WTC11 (cell line): ENCODE measurements around the gene NCKAP5. TPM values are rescaled to one million over a fixed set of nuclear protein-coding genes. Genes with fewer than 3 reads are reported as not detected.

Experiments
- ATAC-seq: fragments of 200-7000 bp; cut with Tn5 transposase; 2 replicates; pipeline ENCODE4 v1.10.0; 2021; ENCODE audit warnings: mild to moderate bottlenecking, moderate library complexity
- CTCF ChIA-PET: fragments of 300-600 bp; sonication (Branson Sonifier 250); formaldehyde crosslinking; loops from one replicate; lab custom pipeline; 2021; ENCODE audit warnings: antibody characterized with exemption; lab: Charles Lee
- POLR2A ChIA-PET: fragments of 350-600 bp; sonication (Branson Sonifier 250); formaldehyde crosslinking; loops from one replicate; lab custom pipeline; 2021; ENCODE audit warnings: antibody characterized with exemption; lab: Charles Lee
- DNase-seq: peaks from one replicate; pipeline ENCODE4 v3.0.0; 2021; ENCODE audit warnings: low spot score
- H3K27ac Mint-ChIP-seq: 2 replicates; pipeline ENCODE4 v1.8.0; 2021; ENCODE audit warnings: mixed read lengths
- H3K27me3 Mint-ChIP-seq: 2 replicates; pipeline ENCODE4 v1.8.0; 2021; ENCODE audit warnings: low read depth, mild to moderate bottlenecking, moderate library complexity, mixed read lengths
- H3K36me3 Mint-ChIP-seq: 2 replicates; pipeline ENCODE4 v1.8.0; 2021; ENCODE audit warnings: mixed read lengths
- H3K4me1 Mint-ChIP-seq: 2 replicates; pipeline ENCODE4 v1.8.0; 2022; ENCODE audit warnings: mixed read lengths
- H3K4me3 Mint-ChIP-seq: 2 replicates; pipeline ENCODE4 v1.8.0; 2021; ENCODE audit warnings: mild to moderate bottlenecking, moderate library complexity, mixed read lengths
- H3K9me3 Mint-ChIP-seq: 2 replicates; pipeline ENCODE4 v1.8.0; 2021; ENCODE audit warnings: mixed read lengths
- KAT7 ChIP-seq: sonication (generic); formaldehyde crosslinking; IDR thresholded peaks from 2 replicates; pipeline ENCODE4 v1.8.1; 2023; ENCODE audit warnings: missing genetic modification reagents, mild to moderate bottlenecking, borderline replicate concordance
- NFE2L1 ChIP-seq: sonication (generic); formaldehyde crosslinking; IDR thresholded peaks from 2 replicates; pipeline ENCODE4 v1.8.1; 2023; ENCODE audit warnings: missing genetic modification reagents
- PRRX2 ChIP-seq: fragments of 250-450 bp; sonication (Bioruptor Pico); IDR thresholded peaks from 2 replicates; pipeline ENCODE4 v1.8.0; 2021; ENCODE audit warnings: mild to moderate bottlenecking
- RELA ChIP-seq: sonication (generic); formaldehyde crosslinking; IDR thresholded peaks from 2 replicates; pipeline ENCODE4 v1.8.1; 2022; ENCODE audit warnings: missing genetic modification reagents, mild to moderate bottlenecking, borderline replicate concordance
- SMAD4 ChIP-seq: sonication (generic); formaldehyde crosslinking; IDR thresholded peaks from 2 replicates; pipeline ENCODE4 v1.8.0; 2022; ENCODE audit warnings: mild to moderate bottlenecking, missing genetic modification reagents
- ZBTB21 ChIP-seq: sonication (generic); formaldehyde crosslinking; IDR thresholded peaks from 2 replicates; pipeline ENCODE4 v1.8.1; 2023; ENCODE audit warnings: mild to moderate bottlenecking, missing genetic modification reagents, borderline replicate concordance
- ZNF317 ChIP-seq: sonication (generic); formaldehyde crosslinking; IDR thresholded peaks from 2 replicates; pipeline ENCODE4 v1.8.1; 2023; ENCODE audit warnings: low read depth, mild to moderate bottlenecking, moderate library complexity, missing genetic modification reagents, borderline replicate concordance
- ZNF396 ChIP-seq: fragments of 250-450 bp; sonication (Bioruptor Pico); IDR thresholded peaks from 2 replicates; pipeline ENCODE4 v1.8.0; 2021; ENCODE audit warnings: mild to moderate bottlenecking, moderate library complexity, borderline replicate concordance
- total RNA-seq: library from RNA; stranded (reverse); gene quantifications from 3 replicates; pipeline ENCODE4 v1.2.3, GENCODE V29; 2021
- TF ChIP-seq, protein P1 (sequence below): sonication (generic); formaldehyde crosslinking; IDR thresholded peaks from 2 replicates; pipeline ENCODE4 v1.8.0; 2022; ENCODE audit warnings: mild to moderate bottlenecking, missing genetic modification reagents
- TF ChIP-seq, protein P2 (sequence below): sonication (generic); formaldehyde crosslinking; IDR thresholded peaks from 2 replicates; pipeline ENCODE4 v1.8.0; 2022; ENCODE audit warnings: mild to moderate bottlenecking, missing genetic modification reagents
- TF ChIP-seq, protein P3 (sequence below): sonication (generic); formaldehyde crosslinking; conservative IDR thresholded peaks from 2 replicates; pipeline ENCODE4 v1.8.1; 2022; ENCODE audit warnings: mild to moderate bottlenecking, missing genetic modification reagents
- TF ChIP-seq, protein P4 (sequence below): sonication (generic); formaldehyde crosslinking; IDR thresholded peaks from 2 replicates; pipeline ENCODE4 v1.8.1; 2022; ENCODE audit warnings: low read depth, mild to moderate bottlenecking, moderate library complexity, missing genetic modification reagents, borderline replicate concordance
- TF ChIP-seq, protein P5 (sequence below): fragments of 250-450 bp; sonication (Bioruptor Pico); IDR thresholded peaks from 2 replicates; pipeline ENCODE4 v1.9.0; 2021; ENCODE audit warnings: mild to moderate bottlenecking
- TF ChIP-seq, protein P6 (sequence below): sonication (generic); formaldehyde crosslinking; IDR thresholded peaks from 2 replicates; pipeline ENCODE4 v1.8.1; 2022; ENCODE audit warnings: low read depth, missing genetic modification reagents, borderline replicate concordance
- TF ChIP-seq, protein P7 (sequence below): fragments of 200-600 bp; IDR thresholded peaks from 2 replicates; pipeline ENCODE4 v1.8.0; 2022; ENCODE audit warnings: antibody characterized with exemption
- TF ChIP-seq, protein P8 (sequence below): sonication (generic); formaldehyde crosslinking; IDR thresholded peaks from 2 replicates; pipeline ENCODE4 v1.8.0; 2022; ENCODE audit warnings: missing genetic modification reagents
- TF ChIP-seq, protein P9 (sequence below): sonication (generic); formaldehyde crosslinking; IDR thresholded peaks from 2 replicates; pipeline ENCODE4 v1.8.0; 2022; ENCODE audit warnings: mild to moderate bottlenecking, missing genetic modification reagents

Gene NCKAP5
- total RNA-seq, 1 experiment from 2014 or later: 0.55 TPM

DNA sequence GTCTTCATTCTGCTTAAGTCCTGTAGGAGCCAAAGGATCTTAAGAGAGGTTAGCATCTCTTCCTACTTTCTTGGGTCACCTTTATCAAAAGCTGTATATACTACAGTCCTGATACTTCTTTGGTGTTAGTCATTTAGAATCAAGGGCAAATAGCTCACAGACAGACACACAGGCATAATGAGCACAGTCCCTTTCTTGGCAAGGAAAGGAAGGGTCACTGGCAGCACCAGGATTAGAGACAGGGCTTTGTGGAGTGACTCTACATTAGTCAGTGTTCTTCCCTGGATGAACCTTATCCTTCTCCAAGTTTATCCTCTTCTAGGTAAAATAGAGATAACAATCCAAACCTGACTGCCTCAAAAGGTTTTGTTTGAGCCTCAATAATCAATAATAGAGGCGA lies 40.0 kb upstream of the NCKAP5 start:
- TF ChIP-seq NFE2L1 (CRISPR knock-in tag) (no peak), ZNF396 (no peak), ZBTB21 (CRISPR knock-in tag) (no peak), KAT7 (CRISPR knock-in tag) (no peak), ZNF317 (CRISPR knock-in tag) (no peak), SMAD4 (no peak), RELA (CRISPR knock-in tag) (no peak)
- TF ChIP-seq, protein P1, sequence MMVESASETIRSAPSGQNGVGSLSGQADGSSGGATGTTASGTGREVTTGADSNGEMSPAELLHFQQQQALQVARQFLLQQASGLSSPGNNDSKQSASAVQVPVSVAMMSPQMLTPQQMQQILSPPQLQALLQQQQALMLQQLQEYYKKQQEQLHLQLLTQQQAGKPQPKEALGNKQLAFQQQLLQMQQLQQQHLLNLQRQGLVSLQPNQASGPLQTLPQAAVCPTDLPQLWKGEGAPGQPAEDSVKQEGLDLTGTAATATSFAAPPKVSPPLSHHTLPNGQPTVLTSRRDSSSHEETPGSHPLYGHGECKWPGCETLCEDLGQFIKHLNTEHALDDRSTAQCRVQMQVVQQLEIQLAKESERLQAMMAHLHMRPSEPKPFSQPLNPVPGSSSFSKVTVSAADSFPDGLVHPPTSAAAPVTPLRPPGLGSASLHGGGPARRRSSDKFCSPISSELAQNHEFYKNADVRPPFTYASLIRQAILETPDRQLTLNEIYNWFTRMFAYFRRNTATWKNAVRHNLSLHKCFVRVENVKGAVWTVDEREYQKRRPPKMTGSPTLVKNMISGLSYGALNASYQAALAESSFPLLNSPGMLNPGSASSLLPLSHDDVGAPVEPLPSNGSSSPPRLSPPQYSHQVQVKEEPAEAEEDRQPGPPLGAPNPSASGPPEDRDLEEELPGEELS (CRISPR knock-in tag): no peak
- TF ChIP-seq, protein P2, sequence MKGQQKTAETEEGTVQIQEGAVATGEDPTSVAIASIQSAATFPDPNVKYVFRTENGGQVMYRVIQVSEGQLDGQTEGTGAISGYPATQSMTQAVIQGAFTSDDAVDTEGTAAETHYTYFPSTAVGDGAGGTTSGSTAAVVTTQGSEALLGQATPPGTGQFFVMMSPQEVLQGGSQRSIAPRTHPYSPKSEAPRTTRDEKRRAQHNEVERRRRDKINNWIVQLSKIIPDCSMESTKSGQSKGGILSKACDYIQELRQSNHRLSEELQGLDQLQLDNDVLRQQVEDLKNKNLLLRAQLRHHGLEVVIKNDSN (CRISPR knock-in tag): no peak
- TF ChIP-seq, protein P3, sequence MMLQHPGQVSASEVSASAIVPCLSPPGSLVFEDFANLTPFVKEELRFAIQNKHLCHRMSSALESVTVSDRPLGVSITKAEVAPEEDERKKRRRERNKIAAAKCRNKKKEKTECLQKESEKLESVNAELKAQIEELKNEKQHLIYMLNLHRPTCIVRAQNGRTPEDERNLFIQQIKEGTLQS (CRISPR knock-in tag): no peak
- TF ChIP-seq, protein P4, sequence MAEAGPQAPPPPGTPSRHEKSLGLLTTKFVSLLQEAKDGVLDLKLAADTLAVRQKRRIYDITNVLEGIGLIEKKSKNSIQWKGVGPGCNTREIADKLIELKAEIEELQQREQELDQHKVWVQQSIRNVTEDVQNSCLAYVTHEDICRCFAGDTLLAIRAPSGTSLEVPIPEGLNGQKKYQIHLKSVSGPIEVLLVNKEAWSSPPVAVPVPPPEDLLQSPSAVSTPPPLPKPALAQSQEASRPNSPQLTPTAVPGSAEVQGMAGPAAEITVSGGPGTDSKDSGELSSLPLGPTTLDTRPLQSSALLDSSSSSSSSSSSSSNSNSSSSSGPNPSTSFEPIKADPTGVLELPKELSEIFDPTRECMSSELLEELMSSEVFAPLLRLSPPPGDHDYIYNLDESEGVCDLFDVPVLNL (CRISPR knock-in tag): no peak
- TF ChIP-seq, protein P5, sequence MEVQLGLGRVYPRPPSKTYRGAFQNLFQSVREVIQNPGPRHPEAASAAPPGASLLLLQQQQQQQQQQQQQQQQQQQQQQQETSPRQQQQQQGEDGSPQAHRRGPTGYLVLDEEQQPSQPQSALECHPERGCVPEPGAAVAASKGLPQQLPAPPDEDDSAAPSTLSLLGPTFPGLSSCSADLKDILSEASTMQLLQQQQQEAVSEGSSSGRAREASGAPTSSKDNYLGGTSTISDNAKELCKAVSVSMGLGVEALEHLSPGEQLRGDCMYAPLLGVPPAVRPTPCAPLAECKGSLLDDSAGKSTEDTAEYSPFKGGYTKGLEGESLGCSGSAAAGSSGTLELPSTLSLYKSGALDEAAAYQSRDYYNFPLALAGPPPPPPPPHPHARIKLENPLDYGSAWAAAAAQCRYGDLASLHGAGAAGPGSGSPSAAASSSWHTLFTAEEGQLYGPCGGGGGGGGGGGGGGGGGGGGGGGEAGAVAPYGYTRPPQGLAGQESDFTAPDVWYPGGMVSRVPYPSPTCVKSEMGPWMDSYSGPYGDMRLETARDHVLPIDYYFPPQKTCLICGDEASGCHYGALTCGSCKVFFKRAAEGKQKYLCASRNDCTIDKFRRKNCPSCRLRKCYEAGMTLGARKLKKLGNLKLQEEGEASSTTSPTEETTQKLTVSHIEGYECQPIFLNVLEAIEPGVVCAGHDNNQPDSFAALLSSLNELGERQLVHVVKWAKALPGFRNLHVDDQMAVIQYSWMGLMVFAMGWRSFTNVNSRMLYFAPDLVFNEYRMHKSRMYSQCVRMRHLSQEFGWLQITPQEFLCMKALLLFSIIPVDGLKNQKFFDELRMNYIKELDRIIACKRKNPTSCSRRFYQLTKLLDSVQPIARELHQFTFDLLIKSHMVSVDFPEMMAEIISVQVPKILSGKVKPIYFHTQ (CRISPR knock-in tag): no peak
- TF ChIP-seq, protein P6, sequence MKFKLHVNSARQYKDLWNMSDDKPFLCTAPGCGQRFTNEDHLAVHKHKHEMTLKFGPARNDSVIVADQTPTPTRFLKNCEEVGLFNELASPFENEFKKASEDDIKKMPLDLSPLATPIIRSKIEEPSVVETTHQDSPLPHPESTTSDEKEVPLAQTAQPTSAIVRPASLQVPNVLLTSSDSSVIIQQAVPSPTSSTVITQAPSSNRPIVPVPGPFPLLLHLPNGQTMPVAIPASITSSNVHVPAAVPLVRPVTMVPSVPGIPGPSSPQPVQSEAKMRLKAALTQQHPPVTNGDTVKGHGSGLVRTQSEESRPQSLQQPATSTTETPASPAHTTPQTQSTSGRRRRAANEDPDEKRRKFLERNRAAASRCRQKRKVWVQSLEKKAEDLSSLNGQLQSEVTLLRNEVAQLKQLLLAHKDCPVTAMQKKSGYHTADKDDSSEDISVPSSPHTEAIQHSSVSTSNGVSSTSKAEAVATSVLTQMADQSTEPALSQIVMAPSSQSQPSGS: no peak
- TF ChIP-seq, protein P7, sequence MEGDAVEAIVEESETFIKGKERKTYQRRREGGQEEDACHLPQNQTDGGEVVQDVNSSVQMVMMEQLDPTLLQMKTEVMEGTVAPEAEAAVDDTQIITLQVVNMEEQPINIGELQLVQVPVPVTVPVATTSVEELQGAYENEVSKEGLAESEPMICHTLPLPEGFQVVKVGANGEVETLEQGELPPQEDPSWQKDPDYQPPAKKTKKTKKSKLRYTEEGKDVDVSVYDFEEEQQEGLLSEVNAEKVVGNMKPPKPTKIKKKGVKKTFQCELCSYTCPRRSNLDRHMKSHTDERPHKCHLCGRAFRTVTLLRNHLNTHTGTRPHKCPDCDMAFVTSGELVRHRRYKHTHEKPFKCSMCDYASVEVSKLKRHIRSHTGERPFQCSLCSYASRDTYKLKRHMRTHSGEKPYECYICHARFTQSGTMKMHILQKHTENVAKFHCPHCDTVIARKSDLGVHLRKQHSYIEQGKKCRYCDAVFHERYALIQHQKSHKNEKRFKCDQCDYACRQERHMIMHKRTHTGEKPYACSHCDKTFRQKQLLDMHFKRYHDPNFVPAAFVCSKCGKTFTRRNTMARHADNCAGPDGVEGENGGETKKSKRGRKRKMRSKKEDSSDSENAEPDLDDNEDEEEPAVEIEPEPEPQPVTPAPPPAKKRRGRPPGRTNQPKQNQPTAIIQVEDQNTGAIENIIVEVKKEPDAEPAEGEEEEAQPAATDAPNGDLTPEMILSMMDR: no peak
- Mint-ChIP-seq H3K36me3 (no peaks in the 10 kb centered on the region), H3K27me3 (no peaks in the 10 kb centered on the region), H3K4me3 (no peak overlapping the region), H3K4me1 (peaks cover 22% of the 10 kb centered on the region), H3K27ac (no peak overlapping the region), H3K9me3 (no peaks in the 10 kb centered on the region)
- CTCF ChIA-PET: no interaction called here
- POLR2A ChIA-PET: no interaction called here
- ATAC-seq (no peak), DNase-seq (no peak)

DNA sequence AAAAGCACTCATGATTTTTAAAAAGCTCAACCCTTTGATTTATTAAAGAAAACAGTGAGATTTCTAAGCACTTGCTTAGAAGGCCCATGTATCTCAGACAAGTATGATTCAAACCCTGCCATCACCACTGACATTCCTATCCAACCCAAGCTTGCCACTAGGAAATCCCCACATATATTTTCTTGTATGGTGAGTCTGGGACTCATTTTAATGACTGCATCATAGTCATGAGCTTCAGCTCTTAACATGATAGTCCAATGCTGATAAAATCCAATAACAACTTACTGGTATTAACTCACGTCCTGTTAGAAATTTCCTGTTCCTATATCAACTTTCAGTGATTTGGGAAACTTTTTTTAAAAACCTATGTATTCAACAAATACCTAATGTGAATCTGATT lies 39.4 kb upstream of the NCKAP5 start:
- no peak overlapping the region for H3K27ac Mint-ChIP-seq
- H3K4me1 Mint-ChIP-seq: peaks cover 22% of the 10 kb centered on the region
- DNase-seq (no peak), ATAC-seq (no peak)
- TF ChIP-seq, protein P8, sequence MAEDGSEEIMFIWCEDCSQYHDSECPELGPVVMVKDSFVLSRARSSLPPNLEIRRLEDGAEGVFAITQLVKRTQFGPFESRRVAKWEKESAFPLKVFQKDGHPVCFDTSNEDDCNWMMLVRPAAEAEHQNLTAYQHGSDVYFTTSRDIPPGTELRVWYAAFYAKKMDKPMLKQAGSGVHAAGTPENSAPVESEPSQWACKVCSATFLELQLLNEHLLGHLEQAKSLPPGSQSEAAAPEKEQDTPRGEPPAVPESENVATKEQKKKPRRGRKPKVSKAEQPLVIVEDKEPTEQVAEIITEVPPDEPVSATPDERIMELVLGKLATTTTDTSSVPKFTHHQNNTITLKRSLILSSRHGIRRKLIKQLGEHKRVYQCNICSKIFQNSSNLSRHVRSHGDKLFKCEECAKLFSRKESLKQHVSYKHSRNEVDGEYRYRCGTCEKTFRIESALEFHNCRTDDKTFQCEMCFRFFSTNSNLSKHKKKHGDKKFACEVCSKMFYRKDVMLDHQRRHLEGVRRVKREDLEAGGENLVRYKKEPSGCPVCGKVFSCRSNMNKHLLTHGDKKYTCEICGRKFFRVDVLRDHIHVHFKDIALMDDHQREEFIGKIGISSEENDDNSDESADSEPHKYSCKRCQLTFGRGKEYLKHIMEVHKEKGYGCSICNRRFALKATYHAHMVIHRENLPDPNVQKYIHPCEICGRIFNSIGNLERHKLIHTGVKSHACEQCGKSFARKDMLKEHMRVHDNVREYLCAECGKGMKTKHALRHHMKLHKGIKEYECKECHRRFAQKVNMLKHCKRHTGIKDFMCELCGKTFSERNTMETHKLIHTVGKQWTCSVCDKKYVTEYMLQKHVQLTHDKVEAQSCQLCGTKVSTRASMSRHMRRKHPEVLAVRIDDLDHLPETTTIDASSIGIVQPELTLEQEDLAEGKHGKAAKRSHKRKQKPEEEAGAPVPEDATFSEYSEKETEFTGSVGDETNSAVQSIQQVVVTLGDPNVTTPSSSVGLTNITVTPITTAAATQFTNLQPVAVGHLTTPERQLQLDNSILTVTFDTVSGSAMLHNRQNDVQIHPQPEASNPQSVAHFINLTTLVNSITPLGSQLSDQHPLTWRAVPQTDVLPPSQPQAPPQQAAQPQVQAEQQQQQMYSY (CRISPR knock-in tag): no peak
- TF ChIP-seq PRRX2 (CRISPR knock-in tag): no peak
- TF ChIP-seq, protein P9, sequence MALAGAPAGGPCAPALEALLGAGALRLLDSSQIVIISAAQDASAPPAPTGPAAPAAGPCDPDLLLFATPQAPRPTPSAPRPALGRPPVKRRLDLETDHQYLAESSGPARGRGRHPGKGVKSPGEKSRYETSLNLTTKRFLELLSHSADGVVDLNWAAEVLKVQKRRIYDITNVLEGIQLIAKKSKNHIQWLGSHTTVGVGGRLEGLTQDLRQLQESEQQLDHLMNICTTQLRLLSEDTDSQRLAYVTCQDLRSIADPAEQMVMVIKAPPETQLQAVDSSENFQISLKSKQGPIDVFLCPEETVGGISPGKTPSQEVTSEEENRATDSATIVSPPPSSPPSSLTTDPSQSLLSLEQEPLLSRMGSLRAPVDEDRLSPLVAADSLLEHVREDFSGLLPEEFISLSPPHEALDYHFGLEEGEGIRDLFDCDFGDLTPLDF: no peak
- ChIA-PET CTCF (no interaction called here), POLR2A (no interaction called here)
- H3K4me3 Mint-ChIP-seq: no peak overlapping the region
- H3K9me3 Mint-ChIP-seq: no peaks in the 10 kb centered on the region
- H3K27me3 Mint-ChIP-seq: no peaks in the 10 kb centered on the region
- no peaks in the 10 kb centered on the region for H3K36me3 Mint-ChIP-seq
